Neural cell (in vitro differentiated cells): ENCODE data around the gene CASR. TPM values are rescaled to one million over a fixed set of nuclear protein-coding genes. Genes with fewer than 3 reads are reported as not detected.

Experiments used
- H2AFZ ChIP-seq: fragments of 200-600, 300-800 bp; sonication (generic), shearing (Covaris generic); 2 replicates; pipeline ENCODE4 v1.6.0; 2014; ENCODE audit warnings: low read depth, mild to moderate bottlenecking, antibody characterized with exemption, low read length, moderate library complexity
- H3F3A ChIP-seq: fragments of 200-600 bp; shearing (Covaris generic); 2 replicates; pipeline ENCODE4 v1.6.1; 2016; ENCODE audit warnings: mild to moderate bottlenecking, moderate library complexity, mixed read lengths, antibody characterized with exemption, low read length; ENCODE audit not compliant: insufficient read depth, poor library complexity, severe bottlenecking
- H3K27ac ChIP-seq: fragments of 200-600, 300-800 bp; sonication (generic), shearing (Covaris generic); 2 replicates; pipeline ENCODE4 v1.5.1; 2014; ENCODE audit warnings: mild to moderate bottlenecking, low read length, moderate library complexity
- H3K27me3 ChIP-seq: fragments of 300-800, 200-600 bp; sonication (generic), shearing (Covaris generic); 2 replicates; pipeline ENCODE4 v1.6.0; 2014; ENCODE audit warnings: mild to moderate bottlenecking, low read depth, low read length, moderate library complexity; ENCODE audit not compliant: insufficient read depth
- H3K36me3 ChIP-seq: fragments of 300-800, 200-600 bp; sonication (generic), shearing (Covaris generic); 2 replicates; pipeline ENCODE4 v1.5.1; 2014; ENCODE audit warnings: mild to moderate bottlenecking, antibody characterized with exemption, low read length, moderate library complexity; ENCODE audit not compliant: insufficient read depth
- H3K4me2 ChIP-seq: fragments of 300-800, 200-600 bp; sonication (generic), shearing (Covaris generic); 2 replicates; pipeline ENCODE4 v1.6.0; 2014; ENCODE audit warnings: mild to moderate bottlenecking, low read length
- H3K4me3 ChIP-seq: fragments of 300-800, 200-600 bp; sonication (generic), shearing (Covaris generic); 2 replicates; pipeline ENCODE4 v1.5.1; 2014; ENCODE audit warnings: mild to moderate bottlenecking, low read length, moderate library complexity
- H3K79me2 ChIP-seq: fragments of 200-600 bp; shearing (Covaris generic); replicated peaks from 2 replicates; pipeline ENCODE4 v1.6.0; 2014; ENCODE audit warnings: mild to moderate bottlenecking, low read length, moderate library complexity; ENCODE audit not compliant: insufficient read depth
- H3K9ac ChIP-seq: fragments of 300-800, 200-600 bp; sonication (generic), shearing (Covaris generic); 2 replicates; pipeline ENCODE4 v1.6.1; 2016; ENCODE audit warnings: mild to moderate bottlenecking, low read length, mixed read lengths
- H3K9me2 ChIP-seq: fragments of 200-600 bp; shearing (Covaris generic); 2 replicates; pipeline ENCODE4 v1.6.1; 2016; ENCODE audit warnings: mild to moderate bottlenecking, low read length, mixed read lengths; ENCODE audit not compliant: insufficient read depth
- H3K9me3 ChIP-seq: fragments of 200-600, 300-800 bp; sonication (generic), shearing (Covaris generic); 2 replicates; pipeline ENCODE4 v1.6.1; 2016; ENCODE audit warnings: mild to moderate bottlenecking, mixed run types, low read length, moderate library complexity, mixed read lengths
- H4K20me1 ChIP-seq: fragments of 200-600 bp; shearing (Covaris generic); 2 replicates; pipeline ENCODE4 v1.6.1; 2016; ENCODE audit warnings: mild to moderate bottlenecking, mixed run types; ENCODE audit not compliant: insufficient read depth
- CTCF ChIP-seq: fragments of 450-650 bp; IDR thresholded peaks from 2 replicates; pipeline ENCODE4 v1.5.1; 2014; ENCODE audit warnings: antibody characterized with exemption, mild to moderate bottlenecking, moderate library complexity; ENCODE audit not compliant: poor library complexity, severe bottlenecking
- EP300 ChIP-seq: fragments of 450-650 bp; conservative IDR thresholded peaks from 2 replicates; pipeline ENCODE4 v1.6.1; 2014; ENCODE audit warnings: antibody characterized with exemption, mild to moderate bottlenecking, moderate library complexity; ENCODE audit not compliant: poor library complexity, severe bottlenecking
- EZH2 ChIP-seq: fragments of 200-600, 300-800 bp; shearing (Covaris generic), sonication (generic); IDR thresholded peaks from 2 replicates; pipeline ENCODE4 v1.6.1; 2014; ENCODE audit warnings: antibody characterized with exemption, low read length, borderline replicate concordance, mild to moderate bottlenecking; ENCODE audit not compliant: insufficient read depth, poor library complexity, severe bottlenecking
- MXI1 ChIP-seq: fragments of 450-650 bp; conservative IDR thresholded peaks from 2 replicates; pipeline ENCODE4 v1.6.1; 2014; ENCODE audit warnings: antibody characterized with exemption, mild to moderate bottlenecking; ENCODE audit not compliant: poor library complexity, severe bottlenecking
- POLR2AphosphoS5 ChIP-seq: IDR thresholded peaks from 2 replicates; pipeline ENCODE4 v1.6.1; 2012
- RAD21 ChIP-seq: fragments of 450-650 bp; conservative IDR thresholded peaks from 2 replicates; pipeline ENCODE4 v1.6.1; 2014; ENCODE audit warnings: antibody characterized with exemption, mild to moderate bottlenecking, moderate library complexity
- REST ChIP-seq: IDR thresholded peaks from 2 replicates; pipeline ENCODE4 v1.6.1; 2012; ENCODE audit warnings: borderline replicate concordance
- SMC3 ChIP-seq: fragments of 450-650 bp; conservative IDR thresholded peaks from 2 replicates; pipeline ENCODE4 v1.6.1; 2014; ENCODE audit warnings: antibody characterized with exemption, mild to moderate bottlenecking, moderate library complexity; ENCODE audit not compliant: poor library complexity
- TAF1 ChIP-seq: IDR thresholded peaks from 2 replicates; pipeline ENCODE4 v1.6.1; 2012; ENCODE audit warnings: low read depth
- polyA plus RNA-seq: library from polyadenylated mRNA; depleted of rRNA; stranded (reverse); fragments of >200 nt; gene quantifications from 2 replicates; pipeline ENCODE4 v1.2.3, GENCODE V29; 2014

The CASR gene
- polyA plus RNA-seq, 1 donor from 2014 or later: not detected

DNA sequence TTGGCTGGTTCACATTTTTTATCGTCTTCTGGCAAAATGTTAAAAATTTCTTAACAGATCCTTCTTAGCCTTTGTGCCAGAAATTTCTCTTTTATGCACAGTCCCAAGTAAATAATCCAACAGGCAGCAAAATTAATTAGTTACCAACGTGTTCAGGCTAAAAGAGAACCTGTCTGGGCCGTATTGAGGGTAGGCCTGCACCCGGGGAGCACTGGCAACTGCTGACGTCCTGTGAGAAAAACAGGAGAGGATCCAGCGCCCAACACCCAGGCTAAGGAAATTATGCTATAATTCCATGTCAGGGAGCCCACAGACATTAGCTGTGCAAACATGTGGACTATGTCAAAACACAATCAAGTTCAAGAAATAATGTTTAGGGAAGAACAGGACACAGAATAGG lies 110.9 kb downstream of the CASR start:
- no peaks in the 10 kb centered on the region for H3F3A ChIP-seq
- no peak overlapping the region for H2AFZ ChIP-seq
- H3K27me3 ChIP-seq: no peaks in the 10 kb centered on the region

DNA sequence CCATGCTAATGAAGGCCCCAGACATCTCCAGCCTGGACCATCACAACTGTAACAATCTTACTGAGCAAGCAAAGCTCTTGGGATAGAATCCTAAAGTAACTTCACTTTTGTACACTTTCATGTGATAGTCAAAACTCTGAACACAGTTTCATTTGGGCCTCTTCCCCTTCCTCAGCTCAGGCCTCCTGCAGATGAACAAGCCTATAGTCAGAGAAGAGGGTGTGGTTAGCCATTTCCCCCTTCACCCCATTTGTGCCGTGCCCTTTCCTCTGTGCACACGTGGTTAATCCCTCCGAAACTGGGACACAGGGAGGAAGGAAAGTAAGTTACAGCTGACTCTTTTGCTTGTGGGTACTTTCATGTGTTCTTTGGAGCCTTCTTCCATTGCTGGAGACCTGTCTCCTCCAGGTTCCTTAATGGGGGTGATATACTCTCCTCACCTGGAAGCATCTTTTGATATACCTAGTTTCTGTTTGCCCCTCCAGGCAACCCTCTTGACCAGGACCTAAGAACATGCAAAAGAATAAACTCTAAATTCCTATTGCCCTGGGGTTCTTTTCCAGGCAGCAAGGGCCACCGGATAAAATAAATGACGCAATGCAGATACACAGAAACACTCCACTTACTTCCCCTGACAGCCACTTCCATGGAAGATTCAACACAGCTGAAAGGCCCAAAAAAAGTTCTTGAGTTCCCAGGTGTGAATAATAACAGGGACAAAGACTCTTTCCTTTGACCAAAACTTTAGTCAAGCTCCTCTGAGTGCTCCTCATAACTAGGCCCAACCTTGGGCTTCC lies 112.0 kb downstream of the CASR start:
- Histone ChIP-seq H3K27ac (no peak overlapping the region), H2AFZ (no peak overlapping the region), H3K27me3 (no peaks in the 10 kb centered on the region), H3K36me3 (no peaks in the 10 kb centered on the region), H4K20me1 (no peaks in the 10 kb centered on the region), H3K9me2 (no peaks in the 10 kb centered on the region), H3K9me3 (no peaks in the 10 kb centered on the region), H3K4me2 (no peak overlapping the region), H3K4me3 (no peak overlapping the region), H3K79me2 (no peaks in the 10 kb centered on the region), H3F3A (no peaks in the 10 kb centered on the region), H3K9ac (no peak overlapping the region)
- TF ChIP-seq EP300 (no peak), MXI1 (no peak), REST (no peak), TAF1 (no peak), SMC3 (no peak), RAD21 (no peak), EZH2 (no peak)

More for the DNA sequence above, 110.9 kb downstream of the CASR start:
- Histone ChIP-seq H4K20me1 (no peaks in the 10 kb centered on the region), H3K79me2 (no peaks in the 10 kb centered on the region), H3K4me3 (no peak overlapping the region), H3K9ac (no peak overlapping the region), H3K4me2 (no peak overlapping the region), H3K9me2 (no peaks in the 10 kb centered on the region), H3K9me3 (no peaks in the 10 kb centered on the region), H3K27ac (no peak overlapping the region), H3K36me3 (no peaks in the 10 kb centered on the region)
- TF ChIP-seq EZH2: no peak
- TF ChIP-seq RAD21: no peak
- no peak for TF ChIP-seq REST
- TF ChIP-seq EP300: no peak
- TF ChIP-seq MXI1: no peak
- no peak for TF ChIP-seq SMC3
- TF ChIP-seq TAF1: no peak
- TF ChIP-seq POLR2AphosphoS5: no peak
- TF ChIP-seq CTCF: no peak
